WERI-Rb-1 (cell line): ENCODE results near the gene GDF11.

Experiments used
- DNase-seq: peaks from one replicate; pipeline ENCODE4 v3.0.0-alpha.2; 2020
- H3K27ac ChIP-seq: fragments of 250-450 bp; sonication (Bioruptor Pico); 2 replicates; pipeline ENCODE4 v1.5.1; 2020; ENCODE audit warnings: mild to moderate bottlenecking, moderate library complexity
- H3K27me3 ChIP-seq: fragments of 250-450 bp; sonication (Bioruptor Pico); 2 replicates; pipeline ENCODE4 v1.5.1; 2021; ENCODE audit warnings: mild to moderate bottlenecking, low read depth, moderate library complexity; ENCODE audit not compliant: insufficient read depth, severe bottlenecking
- H3K36me3 ChIP-seq: fragments of 250-450 bp; sonication (Bioruptor Pico); 2 replicates; pipeline ENCODE4 v1.5.1; 2020; ENCODE audit warnings: mild to moderate bottlenecking, moderate library complexity
- H3K4me3 ChIP-seq: 2 replicates; pipeline ENCODE4 v1.5.1; 2011; ENCODE audit warnings: low read depth, mild to moderate bottlenecking, control low read depth, low read length
- H3K9me3 ChIP-seq: fragments of 250-450 bp; sonication (Bioruptor Pico); 2 replicates; pipeline ENCODE4 v1.5.1; 2021; ENCODE audit warnings: mild to moderate bottlenecking, moderate library complexity; ENCODE audit not compliant: severe bottlenecking
- TF ChIP-seq, protein P1 (sequence below): IDR thresholded peaks from 2 replicates; pipeline ENCODE4 v1.5.1; 2011; ENCODE audit warnings: low read depth, mild to moderate bottlenecking, control low read depth, inconsistent platforms, low read length

GDF11 gene

DNA sequence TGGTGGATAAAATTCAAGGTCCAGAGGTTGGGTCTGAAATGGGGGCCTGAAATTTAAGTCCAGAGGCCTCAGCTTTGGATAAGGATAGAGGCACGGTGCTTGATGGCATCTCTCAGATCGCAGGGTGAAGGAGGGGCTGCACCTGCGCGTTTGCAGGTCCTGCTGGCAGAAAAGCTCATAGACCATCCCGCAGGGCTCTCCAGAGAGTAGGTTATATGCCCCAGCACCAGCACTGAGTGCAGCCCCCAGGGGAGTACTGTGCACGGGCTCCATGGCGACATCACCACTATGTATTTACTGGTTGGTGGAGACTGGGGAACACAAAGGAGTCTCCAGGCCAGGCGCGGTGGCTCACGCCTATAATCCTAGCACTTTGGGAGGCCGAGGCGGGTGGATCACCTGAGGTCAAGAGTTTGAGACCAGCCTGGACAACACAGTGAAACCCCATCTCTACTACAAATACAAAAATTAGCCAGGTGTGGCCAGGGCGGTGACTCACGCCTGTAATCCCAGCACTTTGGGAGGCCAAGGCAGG, 9.8 kb upstream of the GDF11 start:
- DNase-seq = no peak
- TF ChIP-seq, protein P1, sequence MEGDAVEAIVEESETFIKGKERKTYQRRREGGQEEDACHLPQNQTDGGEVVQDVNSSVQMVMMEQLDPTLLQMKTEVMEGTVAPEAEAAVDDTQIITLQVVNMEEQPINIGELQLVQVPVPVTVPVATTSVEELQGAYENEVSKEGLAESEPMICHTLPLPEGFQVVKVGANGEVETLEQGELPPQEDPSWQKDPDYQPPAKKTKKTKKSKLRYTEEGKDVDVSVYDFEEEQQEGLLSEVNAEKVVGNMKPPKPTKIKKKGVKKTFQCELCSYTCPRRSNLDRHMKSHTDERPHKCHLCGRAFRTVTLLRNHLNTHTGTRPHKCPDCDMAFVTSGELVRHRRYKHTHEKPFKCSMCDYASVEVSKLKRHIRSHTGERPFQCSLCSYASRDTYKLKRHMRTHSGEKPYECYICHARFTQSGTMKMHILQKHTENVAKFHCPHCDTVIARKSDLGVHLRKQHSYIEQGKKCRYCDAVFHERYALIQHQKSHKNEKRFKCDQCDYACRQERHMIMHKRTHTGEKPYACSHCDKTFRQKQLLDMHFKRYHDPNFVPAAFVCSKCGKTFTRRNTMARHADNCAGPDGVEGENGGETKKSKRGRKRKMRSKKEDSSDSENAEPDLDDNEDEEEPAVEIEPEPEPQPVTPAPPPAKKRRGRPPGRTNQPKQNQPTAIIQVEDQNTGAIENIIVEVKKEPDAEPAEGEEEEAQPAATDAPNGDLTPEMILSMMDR = no peak
- Histone ChIP-seq H3K27me3 (no peaks in the 10 kb centered on the region), H3K9me3 (no peaks in the 10 kb centered on the region), H3K27ac (no peak overlapping the region), H3K4me3 (no peak overlapping the region), H3K36me3 (peaks cover 2% of the 10 kb centered on the region; the same call in 1 of the 2 replicates)

DNA sequence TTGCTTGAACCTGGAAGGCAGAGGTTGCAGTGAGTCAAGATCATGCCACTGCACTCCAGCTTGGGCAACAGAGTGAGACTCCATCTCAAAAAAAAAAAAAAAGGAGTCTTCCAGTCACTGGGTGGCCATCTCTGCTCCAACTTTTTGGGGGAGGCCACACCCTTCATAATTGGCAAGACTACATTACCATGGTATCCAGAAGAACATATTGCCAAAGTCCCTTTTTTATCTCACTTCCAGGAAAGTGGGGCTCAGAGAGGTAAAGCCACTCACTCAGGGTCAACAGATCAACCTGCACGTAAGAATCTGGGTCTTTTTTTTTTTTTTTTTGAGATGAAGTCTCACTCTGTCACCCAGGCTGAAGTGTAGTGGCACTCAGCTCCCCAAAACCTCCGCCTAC, 9.1 kb upstream of the GDF11 start:
- H3K27ac ChIP-seq = no peak overlapping the region
- TF ChIP-seq, protein P1 = no peak
- DNase-seq = no peak
- H3K27me3 ChIP-seq = no peaks in the 10 kb centered on the region
- no peaks in the 10 kb centered on the region for H3K36me3 ChIP-seq
- no peak overlapping the region for H3K4me3 ChIP-seq
- no peaks in the 10 kb centered on the region for H3K9me3 ChIP-seq

DNA sequence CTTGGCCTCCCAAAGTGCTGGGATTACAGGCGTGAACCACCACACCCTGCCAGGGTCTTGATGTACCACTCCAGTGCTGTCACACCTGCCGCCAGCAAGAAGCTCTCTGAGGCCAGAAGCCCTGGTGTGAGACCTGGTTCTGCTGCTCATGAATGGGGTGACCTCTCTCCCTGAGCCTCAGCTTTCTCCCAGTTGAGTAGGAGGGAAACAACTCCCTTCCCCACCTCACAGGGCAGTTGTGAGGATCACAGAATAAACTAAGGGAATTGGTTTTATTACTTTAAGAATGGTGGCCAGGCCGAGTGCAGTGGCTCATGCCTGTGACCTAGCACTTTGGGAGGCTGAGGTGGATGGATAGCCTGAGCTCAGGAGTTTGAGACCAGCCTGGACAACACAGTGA, 8.3 kb upstream of the GDF11 start:
- TF ChIP-seq, protein P1 = no peak
- no peak for DNase-seq
- Histone ChIP-seq H3K9me3 (no peaks in the 10 kb centered on the region), H3K4me3 (no peak overlapping the region), H3K36me3 (no peaks in the 10 kb centered on the region), H3K27me3 (no peaks in the 10 kb centered on the region), H3K27ac (no peak overlapping the region)

DNA sequence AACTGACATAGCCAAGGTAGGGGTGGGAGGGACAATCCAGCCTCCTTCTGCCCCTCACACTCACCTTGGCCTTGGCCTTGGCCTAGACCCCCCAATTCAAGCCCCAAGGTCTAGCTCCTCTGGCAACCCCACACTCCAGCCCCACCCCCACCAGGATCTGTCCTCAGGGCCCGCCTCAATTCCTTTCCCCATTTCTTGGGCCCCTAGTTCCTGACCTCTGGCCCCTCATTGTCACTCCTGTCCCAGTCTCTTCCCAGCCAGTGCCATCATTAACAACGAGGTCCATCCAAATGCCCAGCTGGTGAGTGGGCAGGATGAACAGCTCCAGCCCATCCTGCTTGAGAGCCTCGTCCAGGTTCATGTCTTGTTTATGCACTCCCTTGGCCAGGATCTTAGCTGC, 6.8 kb upstream of the GDF11 start:
- no peak for DNase-seq
- H3K36me3 ChIP-seq = no peaks in the 10 kb centered on the region
- H3K27ac ChIP-seq = no peak overlapping the region
- no peaks in the 10 kb centered on the region for H3K27me3 ChIP-seq
- no peak overlapping the region for H3K4me3 ChIP-seq
- TF ChIP-seq, protein P1 = no peak
- no peaks in the 10 kb centered on the region for H3K9me3 ChIP-seq

DNA sequence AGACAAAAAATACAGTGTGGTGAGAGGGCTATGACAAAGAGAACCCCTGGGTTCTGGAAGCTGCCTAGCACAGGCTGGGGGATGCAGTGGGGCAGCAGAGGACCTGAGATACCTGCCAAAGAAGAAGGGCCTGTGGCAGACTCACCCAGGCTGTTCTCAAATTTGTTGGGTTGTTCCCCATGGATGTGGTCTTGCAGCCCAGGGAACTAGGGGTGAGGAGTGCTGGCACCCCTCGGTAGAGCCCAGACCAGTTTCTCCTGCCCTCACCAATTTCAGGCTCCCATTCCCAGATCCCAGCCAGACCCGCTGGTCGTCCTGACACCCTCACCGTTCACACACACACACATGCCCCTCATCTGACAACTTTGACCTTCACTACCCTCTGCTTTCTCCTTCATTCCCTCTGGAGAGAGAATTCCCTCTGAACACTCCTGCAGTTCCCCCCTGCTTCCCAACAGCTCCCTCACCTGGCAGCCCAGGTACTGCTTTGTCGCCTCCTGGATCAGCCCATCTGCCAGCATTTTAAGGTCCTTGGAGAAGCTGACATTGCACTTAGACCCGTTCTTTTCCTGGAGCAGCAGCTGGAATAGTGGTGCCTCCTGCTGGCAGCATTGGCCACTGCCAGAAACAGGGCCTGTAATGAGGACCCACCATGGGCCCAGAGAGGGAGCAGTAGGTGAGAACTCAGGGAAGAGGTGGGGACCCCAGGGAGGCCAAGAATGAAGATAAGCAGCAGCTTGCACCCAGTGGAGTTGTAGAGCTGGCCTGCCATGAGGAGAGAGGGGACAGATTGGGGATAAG, 5.9 kb upstream of the GDF11 start:
- Histone ChIP-seq H3K9me3 (no peaks in the 10 kb centered on the region), H3K36me3 (no peaks in the 10 kb centered on the region), H3K4me3 (peak overlapping the region; percentile 83), H3K27ac (peak overlapping the region; percentile 84), H3K27me3 (no peaks in the 10 kb centered on the region)
- TF ChIP-seq, protein P1 = peak; percentile 85
- peak; percentile 93 for DNase-seq
